BJ (cell line): ENCODE measurements around the gene DOCK3. TPM values are rescaled to one million over a fixed set of nuclear protein-coding genes. Genes with fewer than 3 reads are reported as not detected.
"Not testable (repeated sequence)": the region's sequence is repeated elsewhere in the genome, so short reads cannot be mapped to it uniquely, and the experiment has no call there.

ENCODE experiments used
- CTCF ChIA-PET: fragments of 350-600 bp; formaldehyde crosslinking; extraction: SDS; loops from one replicate; lab custom pipeline; 2021; ENCODE audit warnings: antibody characterized with exemption, inconsistent platforms; lab: Yijun Ruan, JAX
- POLR2A ChIA-PET: fragments of 300-600 bp; sonication (Branson Sonifier 250); formaldehyde crosslinking; extraction: SDS; loops from one replicate; lab custom pipeline; 2021; ENCODE audit warnings: antibody characterized with exemption; lab: Charles Lee
- DNase-seq: peaks from one replicate; pipeline ENCODE4 v3.0.0-alpha.2; 2011; ENCODE audit warnings: low read depth
- H3K27me3 ChIP-seq: 2 replicates; pipeline ENCODE4 v1.6.0; 2011; ENCODE audit warnings: low read length; ENCODE audit not compliant: control insufficient read depth, insufficient read depth
- H3K36me3 ChIP-seq: 2 replicates; pipeline ENCODE4 v1.5.1; 2011; ENCODE audit warnings: low read length; ENCODE audit not compliant: control insufficient read depth, insufficient read depth
- H3K4me3 ChIP-seq: 2 replicates; pipeline ENCODE4 v1.5.1; 2011; ENCODE audit warnings: low read depth, mild to moderate bottlenecking, control low read depth, low read length
- CTCF ChIP-seq: IDR thresholded peaks from 2 replicates; pipeline ENCODE4 v1.5.1; 2011; ENCODE audit warnings: low read depth, mild to moderate bottlenecking, control low read depth, inconsistent platforms, low read length, moderate library complexity; ENCODE audit not compliant: insufficient read depth
- polyA plus RNA-seq: library from polyadenylated mRNA; depleted of rRNA; stranded (reverse); fragments of >200 nt; gene quantifications from 2 replicates; pipeline ENCODE4 v1.2.3, GENCODE V29; 2011

DOCK3 gene
- polyA plus RNA-seq, 1 experiment, result 0.09 TPM

- CTCF ChIA-PET, result no interaction called here
- Histone ChIP-seq H3K4me3 (no peak overlapping the region), H3K36me3 (no peaks in the 10 kb centered on the region), H3K27me3 (no peaks in the 10 kb centered on the region)
- DNase-seq, result no peak
- POLR2A ChIA-PET, result no interaction called here
- TF ChIP-seq CTCF, result no peak
Measured at GRCh38 chr3:50792568-50792967, 117.8 kb downstream of the DOCK3 start.

- DNase-seq, POLR2A ChIA-PET, H3K27me3 ChIP-seq, H3K4me3 ChIP-seq, H3K36me3 ChIP-seq, CTCF ChIA-PET: not testable (repeated sequence)
Measured at GRCh38 chr3:50803805-50804204, 129.1 kb downstream of the DOCK3 start.

GRCh38 chr3:50804376-50804775 lies 129.6 kb downstream of the DOCK3 start:
- H3K27me3 ChIP-seq, H3K36me3 ChIP-seq, POLR2A ChIA-PET, DNase-seq, H3K4me3 ChIP-seq, CTCF ChIA-PET: not testable (repeated sequence)

- POLR2A ChIA-PET, result interaction anchor here (0.6 kb wide), 1 partner anchor 422 kb away, joined by 4 read pairs; no protein-coding TSS in a partner anchor
- CTCF ChIA-PET, result no interaction called here
Measured at GRCh38 chr3:50805321-50805720, 130.6 kb downstream of the DOCK3 start.

GRCh38 chr3:50806031-50806430 lies 131.3 kb downstream of the DOCK3 start:
- no peak for TF ChIP-seq CTCF
- ChIA-PET CTCF (no interaction called here), POLR2A (no interaction called here)
- Histone ChIP-seq H3K36me3 (no peaks in the 10 kb centered on the region), H3K4me3 (no peak overlapping the region), H3K27me3 (no peaks in the 10 kb centered on the region)
- DNase-seq, result no peak

More at GRCh38 chr3:50805321-50805720, 130.6 kb downstream of the DOCK3 start:
- no peak overlapping the region for H3K4me3 ChIP-seq
- no peak for DNase-seq
- TF ChIP-seq CTCF, result no peak
- no peaks in the 10 kb centered on the region for H3K27me3 ChIP-seq
- no peaks in the 10 kb centered on the region for H3K36me3 ChIP-seq

- Histone ChIP-seq H3K4me3 (no peak overlapping the region), H3K36me3 (no peaks in the 10 kb centered on the region), H3K27me3 (no peaks in the 10 kb centered on the region)
- ChIA-PET CTCF (no interaction called here), POLR2A (no interaction called here)
- no peak for TF ChIP-seq CTCF
- no peak for DNase-seq
Measured at GRCh38 chr3:50806806-50807205, 132.1 kb downstream of the DOCK3 start.
